GM12873 (cell line): ENCODE data around the gene TRERF1.

Source experiments
- TF ChIP-seq, protein P1 (sequence below): IDR thresholded peaks from 2 replicates; pipeline ENCODE4 v1.5.1; 2012; ENCODE audit warnings: low read depth, mild to moderate bottlenecking, moderate library complexity, low read length, control low read depth; ENCODE audit not compliant: insufficient read depth; ENCODE audit errors: missing control alignments

Gene TRERF1

DNA sequence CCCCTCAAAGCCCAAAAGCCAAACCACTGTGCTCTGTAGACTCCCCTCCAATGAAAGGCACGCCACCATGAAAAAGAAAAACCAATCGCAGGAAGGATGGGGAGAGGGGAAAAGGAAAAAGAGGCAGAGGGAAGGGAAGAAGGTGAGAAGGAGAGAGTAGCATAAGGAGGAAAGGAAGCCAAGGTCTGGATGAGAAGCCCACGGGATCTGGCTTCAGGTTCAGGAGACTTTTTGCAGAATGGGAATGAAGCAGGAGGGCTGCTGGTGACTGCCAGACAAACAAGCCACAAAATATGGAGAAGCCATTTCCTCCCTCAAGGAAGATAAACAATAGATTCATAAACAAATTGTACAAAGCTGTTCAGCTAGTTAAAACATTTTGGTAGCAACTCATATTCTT lies 155.1 kb downstream of the TRERF1 start:
- TF ChIP-seq, protein P1, sequence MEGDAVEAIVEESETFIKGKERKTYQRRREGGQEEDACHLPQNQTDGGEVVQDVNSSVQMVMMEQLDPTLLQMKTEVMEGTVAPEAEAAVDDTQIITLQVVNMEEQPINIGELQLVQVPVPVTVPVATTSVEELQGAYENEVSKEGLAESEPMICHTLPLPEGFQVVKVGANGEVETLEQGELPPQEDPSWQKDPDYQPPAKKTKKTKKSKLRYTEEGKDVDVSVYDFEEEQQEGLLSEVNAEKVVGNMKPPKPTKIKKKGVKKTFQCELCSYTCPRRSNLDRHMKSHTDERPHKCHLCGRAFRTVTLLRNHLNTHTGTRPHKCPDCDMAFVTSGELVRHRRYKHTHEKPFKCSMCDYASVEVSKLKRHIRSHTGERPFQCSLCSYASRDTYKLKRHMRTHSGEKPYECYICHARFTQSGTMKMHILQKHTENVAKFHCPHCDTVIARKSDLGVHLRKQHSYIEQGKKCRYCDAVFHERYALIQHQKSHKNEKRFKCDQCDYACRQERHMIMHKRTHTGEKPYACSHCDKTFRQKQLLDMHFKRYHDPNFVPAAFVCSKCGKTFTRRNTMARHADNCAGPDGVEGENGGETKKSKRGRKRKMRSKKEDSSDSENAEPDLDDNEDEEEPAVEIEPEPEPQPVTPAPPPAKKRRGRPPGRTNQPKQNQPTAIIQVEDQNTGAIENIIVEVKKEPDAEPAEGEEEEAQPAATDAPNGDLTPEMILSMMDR: no peak

DNA sequence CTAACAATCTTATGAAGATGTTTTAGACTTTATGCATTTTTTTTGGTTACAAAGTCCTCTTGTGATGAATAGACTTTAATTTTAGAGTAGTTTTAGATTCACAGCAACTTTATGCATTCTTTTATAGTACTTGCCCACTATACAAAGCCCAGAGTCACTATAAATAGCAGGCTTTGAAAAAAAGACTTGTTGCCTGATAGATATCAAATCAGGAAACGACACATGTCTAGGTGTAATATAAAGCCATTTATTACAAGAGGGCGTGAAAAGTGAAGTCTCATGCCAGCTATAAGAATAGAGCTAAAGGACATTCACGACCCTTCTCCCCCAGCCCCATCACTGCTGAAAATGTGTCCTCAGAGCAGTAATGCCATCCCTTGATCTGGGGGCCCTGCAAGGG lies 156.0 kb downstream of the TRERF1 start:
- TF ChIP-seq, protein P1: no peak

DNA sequence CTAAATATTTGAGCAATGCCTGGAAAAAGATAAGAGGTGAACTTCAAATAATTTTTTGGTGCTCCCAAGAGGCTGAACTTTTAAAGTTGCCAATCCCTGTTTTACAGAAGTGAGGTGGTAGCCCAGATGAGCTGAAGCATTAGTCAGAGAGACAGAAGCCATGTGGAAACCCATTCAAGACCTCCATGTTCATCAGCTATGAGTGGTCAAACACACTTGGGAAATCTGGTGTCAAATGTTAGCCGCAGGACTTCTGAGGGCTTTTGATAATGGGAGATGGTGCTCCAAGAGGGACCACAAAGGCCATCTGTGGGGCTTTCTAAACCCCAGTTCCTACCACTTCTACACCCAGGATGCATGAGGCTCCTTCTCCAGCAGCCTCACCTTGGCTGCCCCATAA lies 156.5 kb downstream of the TRERF1 start:
- TF ChIP-seq, protein P1: no peak

DNA sequence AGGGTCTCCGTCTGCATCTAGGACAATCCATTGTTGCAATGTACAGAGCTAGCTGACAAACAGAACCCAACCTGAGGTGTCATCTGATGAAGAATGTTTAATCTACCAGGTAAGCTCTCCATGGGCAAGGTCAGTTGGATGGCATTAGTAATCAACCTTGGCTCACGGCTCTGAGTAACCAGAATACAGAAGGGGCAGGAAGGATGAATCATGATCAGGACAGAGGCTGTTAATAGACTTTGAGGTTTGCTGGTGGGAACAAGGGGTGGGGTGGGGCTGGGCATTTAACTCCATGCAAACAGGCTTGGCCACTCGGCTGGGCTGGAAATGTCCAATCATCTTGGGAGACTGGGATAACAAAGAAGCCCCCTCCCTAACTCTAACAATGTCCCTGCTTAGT lies 157.0 kb downstream of the TRERF1 start:
- TF ChIP-seq, protein P1: no peak

DNA sequence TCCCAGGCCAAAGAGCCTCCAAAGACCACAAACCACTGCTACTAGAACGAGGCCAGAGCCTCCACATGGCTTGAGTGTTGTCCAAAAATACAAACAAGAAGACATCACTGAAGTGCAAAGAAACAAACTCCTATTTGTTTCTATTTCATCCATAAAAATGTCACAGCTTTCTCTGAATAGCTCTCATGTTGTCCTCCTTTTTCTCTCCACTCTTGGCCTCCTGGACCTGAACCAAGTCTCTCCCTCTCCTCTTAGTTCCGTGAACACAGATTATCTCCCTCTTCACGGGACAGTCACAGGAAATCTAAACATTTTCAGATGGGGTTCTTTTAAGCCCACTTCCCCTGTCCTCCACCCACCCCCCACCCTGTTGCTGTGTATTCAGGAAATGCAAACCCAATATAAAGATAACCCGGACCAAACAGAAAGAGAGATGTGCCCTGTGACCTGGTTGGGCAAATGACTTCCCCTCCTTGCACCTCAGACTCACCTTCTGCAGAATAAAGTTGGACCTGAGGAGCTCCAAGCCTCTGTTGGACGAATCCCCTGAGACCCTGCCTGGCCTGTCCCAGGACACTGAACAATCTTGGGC lies 158.2 kb downstream of the TRERF1 start:
- TF ChIP-seq, protein P1: no peak

DNA sequence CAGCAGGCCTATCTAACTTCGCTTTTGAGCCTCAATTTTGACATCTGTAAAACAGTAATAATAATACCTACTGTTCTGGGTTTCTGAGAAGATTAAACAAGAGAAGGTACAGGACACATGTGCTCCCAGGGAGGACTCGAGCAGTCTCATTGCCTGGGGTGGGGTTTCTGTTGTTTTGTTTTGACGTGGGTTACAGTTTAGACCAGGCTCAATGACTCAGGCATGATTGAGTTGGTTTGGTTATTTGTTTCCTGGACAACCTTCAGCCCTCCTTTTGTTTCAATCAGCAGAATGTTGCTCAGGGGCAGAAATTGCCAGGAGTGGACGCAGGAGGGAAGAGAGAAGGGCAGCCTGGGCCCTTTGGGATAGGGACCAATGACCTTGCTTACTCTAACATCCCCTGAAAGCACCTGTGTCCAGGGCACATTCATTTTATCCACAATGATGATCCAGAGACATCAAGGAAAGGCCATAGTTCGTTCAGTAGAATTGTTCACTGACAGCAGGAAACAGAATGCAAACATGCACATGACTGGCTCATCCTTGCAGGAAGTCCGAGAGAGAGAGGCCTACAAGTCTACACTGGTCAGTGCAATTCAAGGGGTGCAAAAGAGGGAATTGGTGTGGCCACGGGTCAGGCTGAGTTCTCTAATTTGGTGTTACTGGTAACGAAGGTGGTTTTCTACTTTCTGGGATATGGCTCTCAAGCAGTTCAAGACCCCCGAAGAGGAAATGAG lies 159.6 kb downstream of the TRERF1 start:
- TF ChIP-seq, protein P1: no peak

DNA sequence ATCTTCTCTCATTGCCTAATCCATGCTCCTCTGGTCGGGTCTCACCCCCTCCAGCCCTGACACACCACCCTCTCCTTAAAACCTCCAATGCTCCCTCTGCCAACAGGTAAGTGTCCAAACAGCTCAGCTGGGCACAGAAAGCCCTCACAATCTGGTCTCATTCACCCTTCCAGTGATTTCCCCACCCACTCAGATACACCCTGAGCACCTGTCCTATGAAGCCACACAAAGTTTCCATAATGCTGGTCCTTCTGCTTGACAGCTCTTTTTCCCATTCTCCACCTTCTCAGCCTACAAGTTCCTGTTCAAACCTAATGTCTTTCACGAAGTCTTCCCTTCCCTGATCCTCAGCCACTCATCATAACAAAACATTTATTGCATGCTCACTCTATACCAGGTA lies 164.0 kb downstream of the TRERF1 start:
- TF ChIP-seq, protein P1: no peak
